HG03064 (cell line): ENCODE measurements around the gene ICA1.

ENCODE experiments used
- ATAC-seq: cut with Tn5 transposase; IDR thresholded peaks from one replicate; pipeline ENCODE4 v1.9.1; 2021; ENCODE audit warnings: low read depth; ENCODE audit not compliant: unreplicated experiment

Gene ICA1

DNA sequence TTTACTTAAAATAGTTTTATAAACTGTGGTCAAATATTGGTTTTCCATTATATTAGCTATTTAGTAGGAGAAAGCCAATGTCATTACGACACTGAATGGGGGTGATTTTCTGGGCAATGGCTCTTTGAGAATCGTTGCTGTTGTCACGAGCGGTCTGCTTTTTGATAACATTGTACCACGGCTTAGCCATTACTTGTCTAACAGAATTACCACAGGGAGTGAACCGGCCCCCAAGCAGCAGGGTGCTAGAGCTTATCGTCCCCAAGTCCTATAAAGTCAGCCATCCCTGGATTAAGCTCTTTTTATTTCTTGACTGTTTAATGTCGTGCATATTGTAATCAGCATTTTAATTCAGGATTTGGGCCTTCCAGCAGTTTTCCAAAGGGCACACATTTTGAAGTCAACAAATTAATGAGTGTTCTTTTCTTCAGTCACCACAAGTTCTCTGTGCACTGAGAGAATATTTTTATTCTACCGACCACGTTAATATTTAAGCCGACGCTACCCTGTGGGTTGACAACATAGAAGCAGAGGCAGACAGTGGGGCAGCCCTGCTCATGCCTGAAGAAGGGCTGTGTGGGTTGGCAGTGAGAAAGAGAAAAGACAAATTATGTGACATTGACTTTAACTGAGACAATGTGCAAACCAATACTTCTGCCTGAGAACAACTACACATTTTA is 125.8 kb downstream of the ICA1 start:
- no peak for ATAC-seq

- ATAC-seq = no peak
These were observed 126.5 kb downstream of the ICA1 start for GRCh38 chr7:8135417-8135816.

- ATAC-seq = peak; percentile 62
These were observed 127.8 kb downstream of the ICA1 start for GRCh38 chr7:8134089-8134733.

GRCh38 chr7:8133188-8133848 is 128.6 kb downstream of the ICA1 start:
- ATAC-seq = peak; percentile 32

DNA sequence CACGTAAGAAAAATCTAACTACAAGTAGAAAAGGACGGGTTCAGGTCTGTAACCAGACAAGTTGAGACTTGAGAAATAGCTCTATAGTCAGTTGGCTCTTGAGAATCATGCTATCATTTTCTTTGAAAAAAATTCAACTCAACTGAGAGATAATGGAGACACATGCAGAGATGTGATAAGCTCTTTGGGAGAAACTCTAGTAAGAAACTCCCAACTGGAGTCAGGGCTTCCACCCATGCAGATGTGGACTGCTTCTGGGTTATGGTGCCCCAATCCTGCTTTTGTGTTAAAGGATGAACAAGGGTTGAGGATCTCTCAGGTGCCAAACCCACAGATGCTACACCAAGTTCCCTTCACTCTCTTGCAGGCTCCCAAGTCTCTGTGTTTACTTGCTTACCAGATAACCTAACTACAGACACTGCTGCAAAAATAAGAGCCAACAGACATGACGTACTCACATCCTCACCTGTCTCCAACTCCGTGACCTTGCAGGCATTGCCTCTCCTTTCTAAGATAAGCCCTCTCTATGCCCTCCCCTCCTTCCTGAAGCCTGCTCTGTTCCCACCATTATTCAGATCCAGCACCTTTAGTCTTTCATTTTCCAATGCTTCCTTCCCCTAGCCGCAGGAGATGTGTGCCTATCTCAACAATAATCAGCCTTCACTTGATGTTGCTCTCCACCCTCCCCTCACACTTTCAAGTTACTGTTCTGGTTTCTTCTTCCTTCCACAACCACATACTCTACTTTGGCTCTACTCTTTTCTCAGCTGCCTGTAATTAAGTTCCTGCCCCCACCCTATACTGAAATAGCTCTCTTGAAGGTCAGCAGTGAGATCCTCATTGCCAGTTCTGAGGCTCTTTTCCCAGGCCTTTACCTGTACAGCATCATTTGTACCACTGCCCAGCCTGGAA is 130.0 kb downstream of the ICA1 start:
- ATAC-seq = peak; percentile 46

DNA sequence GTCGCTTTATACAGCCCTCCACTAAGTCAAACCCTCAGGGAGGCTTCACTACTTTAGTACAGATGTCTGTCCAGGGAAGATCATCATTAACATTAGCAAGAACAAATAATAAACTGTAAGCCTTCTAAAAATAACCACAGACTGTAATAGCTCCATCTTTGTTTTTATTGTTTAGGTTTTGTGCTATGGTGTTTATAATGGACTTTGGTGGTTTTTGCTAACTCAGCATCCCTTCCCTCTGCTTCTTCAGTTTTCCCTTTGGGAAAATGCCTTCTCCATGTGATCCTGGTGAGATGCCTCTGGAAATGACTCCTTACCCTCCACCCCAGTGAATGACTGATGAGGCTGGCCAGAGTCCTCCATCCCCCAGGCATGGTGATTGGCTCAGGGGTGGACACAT is 131.3 kb downstream of the ICA1 start:
- ATAC-seq = no peak

GRCh38 chr7:8129318-8129659 is 132.7 kb downstream of the ICA1 start:
- ATAC-seq = no peak

DNA sequence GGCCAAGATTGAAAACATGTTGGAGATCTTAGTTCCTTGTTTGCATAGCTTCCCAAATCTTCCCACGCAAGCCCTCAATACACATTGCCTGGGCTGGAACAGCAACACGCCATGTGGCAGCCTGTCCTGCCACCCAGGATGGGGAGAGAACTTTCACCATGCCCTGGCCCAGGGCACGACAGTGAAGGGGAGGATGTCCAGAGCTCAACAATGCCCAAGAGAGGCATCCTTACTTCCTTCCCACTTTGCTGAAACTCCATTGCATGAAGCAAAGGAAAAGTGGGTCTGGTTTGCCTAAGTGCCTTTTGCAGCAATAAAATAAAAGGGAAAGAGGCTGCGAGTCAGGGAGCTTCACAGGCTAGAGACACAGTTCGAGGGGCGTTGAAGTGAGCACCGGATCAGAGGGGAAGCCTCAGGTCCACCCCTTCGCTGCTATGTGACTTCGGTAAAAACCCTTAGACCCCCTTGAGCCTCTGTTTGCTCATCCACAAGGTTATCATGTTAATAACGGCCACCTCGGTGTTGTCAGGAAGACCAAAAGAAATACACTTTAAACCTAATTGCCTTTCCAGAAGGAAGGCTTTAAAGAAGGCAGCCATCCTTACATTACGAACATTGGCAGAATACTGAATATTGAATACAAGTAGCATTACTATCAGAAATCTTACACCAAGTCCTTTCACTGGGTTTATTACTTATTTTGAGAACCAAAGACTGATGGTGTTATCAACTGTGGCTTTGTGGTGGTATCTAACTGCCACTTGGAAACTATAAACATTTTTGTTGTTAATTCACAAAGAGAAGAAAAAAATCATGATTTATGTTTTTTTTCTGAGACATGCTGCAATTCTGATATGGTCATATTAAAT is 133.3 kb downstream of the ICA1 start:
- no peak for ATAC-seq

- ATAC-seq = no peak
These were observed 135.3 kb downstream of the ICA1 start for GRCh38 chr7:8126601-8127167.

GRCh38 chr7:8125680-8126444 is 136.1 kb downstream of the ICA1 start:
- peak; percentile 62 for ATAC-seq

GRCh38 chr7:8121243-8121642 is 140.7 kb downstream of the ICA1 start:
- ATAC-seq = no peak

GRCh38 chr7:8120390-8121058 is 141.4 kb downstream of the ICA1 start:
- ATAC-seq = no peak

GRCh38 chr7:8119262-8119661 is 142.7 kb downstream of the ICA1 start:
- no peak for ATAC-seq

- ATAC-seq = no peak
These were observed 144.8 kb downstream of the ICA1 start for GRCh38 chr7:8117195-8117594.

- peak; percentile 84 for ATAC-seq
These were observed 146.2 kb downstream of the ICA1 start for GRCh38 chr7:8115547-8116402.

DNA sequence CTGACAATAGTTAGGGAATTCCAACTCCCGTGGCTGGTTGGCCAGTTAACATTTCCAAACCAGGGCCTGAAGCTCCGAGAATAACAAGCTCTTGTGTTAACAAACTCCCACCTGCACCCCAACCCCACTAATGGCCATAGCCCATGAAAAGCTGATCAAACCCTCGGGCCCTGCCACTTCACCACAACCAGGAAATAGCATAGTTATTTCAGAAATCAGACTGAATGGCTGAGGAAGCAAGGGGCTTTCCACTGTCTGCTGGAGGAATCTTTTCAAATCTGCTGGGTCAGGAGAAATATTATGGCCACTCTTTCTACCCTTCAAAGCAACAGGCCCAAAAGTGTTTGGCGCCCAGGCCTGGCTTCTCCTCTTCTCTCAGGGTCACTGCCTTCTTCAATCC is 147.8 kb downstream of the ICA1 start:
- ATAC-seq = no peak

GRCh38 chr7:8113184-8113583 is 148.8 kb downstream of the ICA1 start:
- no peak for ATAC-seq

GRCh38 chr7:8112685-8113084 is 149.3 kb downstream of the ICA1 start:
- no peak for ATAC-seq
